Stimulated activated CD8-positive, alpha-beta memory T cell treated with anti-CD3 and anti-CD28 coated beads, Interleukin-7, amount 100 ng/mL, for 48 hours (primary cell): ENCODE measurements around the gene USP35.
"Not testable (repeated sequence)": the region's sequence is repeated elsewhere in the genome, so short reads cannot be mapped to it uniquely, and the experiment has no call there.

ENCODE experiments used
- DNase-seq, 2 donors: peaks; one replicate each; pipeline ENCODE4 v3.0.0-alpha.2; 2020; ENCODE audit warnings: low read depth in 1 of 2; ENCODE audit errors: extremely low read depth in 1 of 2

USP35 gene

GRCh38 chr11:78228467-78228866 is 39.7 kb downstream of the USP35 start:
- DNase-seq: no peak

- no peak for DNase-seq
Measured at GRCh38 chr11:78229106-78229505, 40.4 kb downstream of the USP35 start.

- no peak for DNase-seq
Measured at GRCh38 chr11:78230161-78230877, 41.6 kb downstream of the USP35 start.

GRCh38 chr11:78231962-78232501 is 43.3 kb downstream of the USP35 start:
- DNase-seq: no peak

- not testable (repeated sequence) for DNase-seq
Measured at GRCh38 chr11:78233046-78233445, 44.3 kb downstream of the USP35 start.

GRCh38 chr11:78234006-78234405 is 45.3 kb downstream of the USP35 start:
- no peak for DNase-seq

- DNase-seq: no peak
Measured at GRCh38 chr11:78237293-78238046, 48.8 kb downstream of the USP35 start.

GRCh38 chr11:78239781-78240180 is 51.1 kb downstream of the USP35 start:
- no peak for DNase-seq

- DNase-seq: no peak
Measured at GRCh38 chr11:78241475-78241874, 52.8 kb downstream of the USP35 start.

- DNase-seq: no peak
Measured at GRCh38 chr11:78244080-78244479, 55.4 kb downstream of the USP35 start.

- DNase-seq: no peak
Measured at GRCh38 chr11:78244546-78245255, 56.0 kb downstream of the USP35 start.

GRCh38 chr11:78248191-78248590 is 59.5 kb downstream of the USP35 start:
- DNase-seq: no peak

- no peak for DNase-seq
Measured at GRCh38 chr11:78248903-78249302, 60.2 kb downstream of the USP35 start.

GRCh38 chr11:78250099-78250498 is 61.4 kb downstream of the USP35 start:
- no peak for DNase-seq

GRCh38 chr11:78251083-78251775 is 62.5 kb downstream of the USP35 start:
- DNase-seq: no peak

- DNase-seq: no peak
Measured at GRCh38 chr11:78253797-78254196, 65.1 kb downstream of the USP35 start.

- DNase-seq: no peak
Measured at GRCh38 chr11:78254268-78254667, 65.5 kb downstream of the USP35 start.

- no peak for DNase-seq
Measured at GRCh38 chr11:78255919-78256318, 67.2 kb downstream of the USP35 start.

- no peak for DNase-seq
Measured at GRCh38 chr11:78256962-78257361, 68.2 kb downstream of the USP35 start.

- DNase-seq: no peak
Measured at GRCh38 chr11:78257654-78258053, 68.9 kb downstream of the USP35 start.
